Karpas-422 (cell line): ENCODE results near the gene RGS9. TPM values are rescaled to one million over a fixed set of nuclear protein-coding genes. Genes with fewer than 3 reads are reported as not detected.

Experiments used
- DNase-seq: peaks from one replicate; pipeline ENCODE4 v3.0.0-alpha.2; 2015
- H2AFZ ChIP-seq: fragments of 200-600 bp; sonication (generic); 2 replicates; pipeline ENCODE4 v1.6.1; 2014; ENCODE audit warnings: antibody characterized with exemption, low read length, mixed read lengths
- H3K27ac ChIP-seq: fragments of 200-600 bp; sonication (generic); 2 replicates; pipeline ENCODE4 v1.5.1; 2014; ENCODE audit warnings: mild to moderate bottlenecking, low read length, moderate library complexity
- H3K27me3 ChIP-seq: fragments of 200-600 bp; sonication (generic); 2 replicates; pipeline ENCODE4 v1.6.1; 2014; ENCODE audit warnings: low read length, mixed read lengths
- H3K36me3 ChIP-seq: fragments of 200-600 bp; sonication (generic); 2 replicates; pipeline ENCODE4 v1.6.1; 2014; ENCODE audit warnings: low read length, mixed read lengths; ENCODE audit not compliant: insufficient read depth
- H3K4me1 ChIP-seq: fragments of 200-600 bp; sonication (generic); 2 replicates; pipeline ENCODE4 v1.6.1; 2014; ENCODE audit warnings: mild to moderate bottlenecking, low read length, mixed read lengths
- H3K4me2 ChIP-seq: fragments of 200-600 bp; sonication (generic); 2 replicates; pipeline ENCODE4 v1.6.1; 2014; ENCODE audit warnings: low read length, low read depth, mild to moderate bottlenecking; ENCODE audit not compliant: poor library complexity, severe bottlenecking
- H3K4me3 ChIP-seq: fragments of 200-600 bp; sonication (generic); 2 replicates; pipeline ENCODE4 v1.5.1; 2014; ENCODE audit warnings: mild to moderate bottlenecking, antibody characterized with exemption, low read length, mixed read lengths
- H3K79me2 ChIP-seq: fragments of 200-600 bp; sonication (generic); 2 replicates; pipeline ENCODE4 v1.6.1; 2014; ENCODE audit warnings: mild to moderate bottlenecking, low read length, mixed read lengths
- H3K9ac ChIP-seq: fragments of 200-600 bp; sonication (generic); 2 replicates; pipeline ENCODE4 v1.6.0; 2014; ENCODE audit warnings: low read length
- H3K9me2 ChIP-seq: fragments of 200-600 bp; sonication (generic), shearing (Covaris generic); replicated peaks from 2 replicates; pipeline ENCODE4 v1.6.0; 2014; ENCODE audit warnings: mild to moderate bottlenecking, low read length, moderate library complexity; ENCODE audit not compliant: insufficient read depth
- H3K9me3 ChIP-seq: fragments of 300-700, 200-600 bp; sonication (generic); 2 replicates; pipeline ENCODE4 v1.6.1; 2014; ENCODE audit warnings: low read length, mixed read lengths
- H4K20me1 ChIP-seq: fragments of 200-600 bp; sonication (generic); 2 replicates; pipeline ENCODE4 v1.6.1; 2014; ENCODE audit warnings: mild to moderate bottlenecking, antibody characterized with exemption, low read length, low read depth; ENCODE audit not compliant: insufficient read depth
- total RNA-seq: library from RNA; depleted of rRNA; stranded (reverse); fragments of >200 nt; shearing (Covaris generic); gene quantifications from 2 replicates; pipeline ENCODE4 v1.2.3, GENCODE V29; 2014; ENCODE audit warnings: low replicate concordance

Gene RGS9
- total RNA-seq, 1 experiment from 2014 or later: 12.9 TPM

GRCh38 chr17:65226227-65226626, 89.1 kb downstream of the RGS9 start:
- H3K36me3 ChIP-seq: no peaks in the 10 kb centered on the region
- no peak for DNase-seq
- H3K4me1 ChIP-seq: no peaks in the 10 kb centered on the region
- H3K79me2 ChIP-seq: no peaks in the 10 kb centered on the region
- H3K9me2 ChIP-seq: no peaks in the 10 kb centered on the region
- no peak overlapping the region for H3K4me3 ChIP-seq
- no peak overlapping the region for H3K4me2 ChIP-seq
- no peaks in the 10 kb centered on the region for H3K9me3 ChIP-seq
- no peak overlapping the region for H3K9ac ChIP-seq
- no peak overlapping the region for H2AFZ ChIP-seq
- H3K27me3 ChIP-seq: no peaks in the 10 kb centered on the region
- H4K20me1 ChIP-seq: no peaks in the 10 kb centered on the region
- no peak overlapping the region for H3K27ac ChIP-seq

GRCh38 chr17:65227637-65228036, 90.5 kb downstream of the RGS9 start:
- Histone ChIP-seq H3K79me2 (no peaks in the 10 kb centered on the region), H3K27me3 (no peaks in the 10 kb centered on the region)

GRCh38 chr17:65228287-65228686, 91.1 kb downstream of the RGS9 start:
- no peaks in the 10 kb centered on the region for H3K4me1 ChIP-seq
- H3K4me3 ChIP-seq: no peak overlapping the region
- H3K27ac ChIP-seq: no peak overlapping the region
- H3K4me2 ChIP-seq: no peak overlapping the region
- H3K79me2 ChIP-seq: no peaks in the 10 kb centered on the region
- no peak overlapping the region for H3K9ac ChIP-seq
- no peaks in the 10 kb centered on the region for H3K9me3 ChIP-seq
- no peaks in the 10 kb centered on the region for H3K36me3 ChIP-seq
- no peaks in the 10 kb centered on the region for H3K9me2 ChIP-seq
- no peaks in the 10 kb centered on the region for H4K20me1 ChIP-seq
- no peak for DNase-seq
- H2AFZ ChIP-seq: no peak overlapping the region
- no peaks in the 10 kb centered on the region for H3K27me3 ChIP-seq

More at GRCh38 chr17:65227637-65228036, 90.5 kb downstream of the RGS9 start:
- Histone ChIP-seq H3K27ac (no peak overlapping the region), H3K4me3 (no peak overlapping the region), H3K9ac (no peak overlapping the region), H3K9me3 (no peaks in the 10 kb centered on the region), H3K9me2 (no peaks in the 10 kb centered on the region), H3K36me3 (no peaks in the 10 kb centered on the region), H4K20me1 (no peaks in the 10 kb centered on the region), H2AFZ (no peak overlapping the region), H3K4me2 (no peak overlapping the region), H3K4me1 (no peaks in the 10 kb centered on the region)
- DNase-seq: no peak

- H3K9ac ChIP-seq: no peak overlapping the region
- H3K9me2 ChIP-seq: no peaks in the 10 kb centered on the region
- no peaks in the 10 kb centered on the region for H3K9me3 ChIP-seq
- no peak overlapping the region for H3K4me3 ChIP-seq
- no peaks in the 10 kb centered on the region for H3K36me3 ChIP-seq
- no peaks in the 10 kb centered on the region for H3K27me3 ChIP-seq
- H2AFZ ChIP-seq: no peak overlapping the region
- DNase-seq: no peak
- H4K20me1 ChIP-seq: no peaks in the 10 kb centered on the region
- no peak overlapping the region for H3K27ac ChIP-seq
- no peaks in the 10 kb centered on the region for H3K4me1 ChIP-seq
- no peak overlapping the region for H3K4me2 ChIP-seq
- H3K79me2 ChIP-seq: no peaks in the 10 kb centered on the region
These were observed 91.8 kb downstream of the RGS9 start for GRCh38 chr17:65228734-65229620.

GRCh38 chr17:65229621-65229995, 92.4 kb downstream of the RGS9 start:
- H3K4me2 ChIP-seq: no peak overlapping the region
- H3K9me3 ChIP-seq: no peaks in the 10 kb centered on the region
- no peak overlapping the region for H3K9ac ChIP-seq
- H3K36me3 ChIP-seq: no peaks in the 10 kb centered on the region
- H3K9me2 ChIP-seq: no peaks in the 10 kb centered on the region
- H2AFZ ChIP-seq: no peak overlapping the region
- H3K79me2 ChIP-seq: no peaks in the 10 kb centered on the region
- no peak overlapping the region for H3K4me3 ChIP-seq
- no peak overlapping the region for H3K27ac ChIP-seq
- H3K27me3 ChIP-seq: no peaks in the 10 kb centered on the region
- DNase-seq: no peak
- H3K4me1 ChIP-seq: no peaks in the 10 kb centered on the region
- H4K20me1 ChIP-seq: no peaks in the 10 kb centered on the region

GRCh38 chr17:65230040-65230439, 92.9 kb downstream of the RGS9 start:
- no peak overlapping the region for H3K4me2 ChIP-seq
- H3K9me2 ChIP-seq: no peaks in the 10 kb centered on the region
- no peaks in the 10 kb centered on the region for H3K36me3 ChIP-seq
- H3K27ac ChIP-seq: no peak overlapping the region
- peak; percentile 73 for DNase-seq
- no peaks in the 10 kb centered on the region for H3K9me3 ChIP-seq
- no peaks in the 10 kb centered on the region for H4K20me1 ChIP-seq
- H3K4me1 ChIP-seq: no peaks in the 10 kb centered on the region
- no peaks in the 10 kb centered on the region for H3K79me2 ChIP-seq
- no peak overlapping the region for H2AFZ ChIP-seq
- no peak overlapping the region for H3K4me3 ChIP-seq
- no peaks in the 10 kb centered on the region for H3K27me3 ChIP-seq
- no peak overlapping the region for H3K9ac ChIP-seq

- DNase-seq: peak; percentile 49
- H3K4me3 ChIP-seq: no peak overlapping the region
- H2AFZ ChIP-seq: no peak overlapping the region
- no peaks in the 10 kb centered on the region for H3K4me1 ChIP-seq
- no peak overlapping the region for H3K9ac ChIP-seq
- H3K79me2 ChIP-seq: no peaks in the 10 kb centered on the region
- H3K9me2 ChIP-seq: no peaks in the 10 kb centered on the region
- no peak overlapping the region for H3K27ac ChIP-seq
- H3K9me3 ChIP-seq: no peaks in the 10 kb centered on the region
- H4K20me1 ChIP-seq: no peaks in the 10 kb centered on the region
- H3K4me2 ChIP-seq: no peak overlapping the region
- H3K27me3 ChIP-seq: no peaks in the 10 kb centered on the region
- no peaks in the 10 kb centered on the region for H3K36me3 ChIP-seq
These were observed 93.9 kb downstream of the RGS9 start for GRCh38 chr17:65231086-65231485.

- no peaks in the 10 kb centered on the region for H3K36me3 ChIP-seq
- no peak overlapping the region for H2AFZ ChIP-seq
- peak; percentile 86 for DNase-seq
- H4K20me1 ChIP-seq: no peaks in the 10 kb centered on the region
- H3K9me2 ChIP-seq: no peaks in the 10 kb centered on the region
- H3K79me2 ChIP-seq: no peaks in the 10 kb centered on the region
- no peaks in the 10 kb centered on the region for H3K9me3 ChIP-seq
- H3K9ac ChIP-seq: no peak overlapping the region
- no peaks in the 10 kb centered on the region for H3K27me3 ChIP-seq
- no peak overlapping the region for H3K4me2 ChIP-seq
- H3K4me3 ChIP-seq: no peak overlapping the region
- H3K4me1 ChIP-seq: no peaks in the 10 kb centered on the region
- no peak overlapping the region for H3K27ac ChIP-seq
These were observed 94.6 kb downstream of the RGS9 start for GRCh38 chr17:65231662-65232335.
